Hepatic stellate cell (primary cell): ENCODE results near the gene XCR1.

Source experiments
- DNase-seq: peaks from one replicate; pipeline ENCODE4 v3.0.0; 2011; ENCODE audit warnings: low spot score

The XCR1 gene

DNA sequence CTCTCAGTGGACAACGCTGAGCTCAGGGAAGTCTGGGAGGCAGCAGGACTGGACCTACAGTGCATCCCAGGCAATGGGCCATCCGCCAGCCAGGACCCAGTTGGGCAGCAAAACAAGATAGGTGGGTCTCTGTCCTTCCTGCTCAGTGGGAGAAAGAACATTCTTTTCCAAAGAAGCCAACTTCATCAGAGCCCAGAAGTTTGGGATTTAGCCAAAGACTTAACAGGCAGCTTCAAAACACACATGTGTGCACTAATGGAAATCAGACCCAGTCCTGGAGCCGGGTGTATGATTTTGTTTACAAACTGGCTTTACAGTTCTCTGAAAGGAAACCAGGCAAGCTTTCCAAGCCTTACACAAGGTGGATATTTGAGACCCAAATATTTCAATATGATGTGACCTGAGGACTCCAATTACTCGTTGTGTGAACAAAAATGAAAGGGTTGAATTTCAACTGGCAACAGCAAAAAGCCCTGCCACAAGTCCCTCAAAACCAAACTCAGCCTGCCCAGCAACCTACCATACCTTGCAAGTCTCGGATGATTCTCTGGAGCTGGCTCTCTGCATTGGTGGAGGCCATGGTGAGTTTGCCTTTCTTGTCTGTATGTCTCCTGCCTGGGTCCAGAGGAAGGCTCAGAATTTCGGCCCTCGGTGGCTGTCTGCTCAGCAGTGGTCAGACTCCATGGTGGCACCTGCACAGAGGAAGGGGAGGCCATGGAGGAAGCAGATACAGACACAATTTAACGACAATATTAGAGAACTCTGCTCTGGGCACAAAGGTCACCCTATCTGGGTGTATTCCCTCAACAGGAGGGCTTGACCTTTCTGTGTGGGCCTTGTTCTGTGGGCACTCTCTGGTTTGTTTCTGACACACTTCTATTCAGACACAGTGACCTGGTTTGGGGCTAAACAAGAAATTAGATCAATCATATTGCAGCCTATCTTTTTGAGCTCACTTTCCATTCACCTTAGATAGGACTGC, 42.7 kb downstream of the XCR1 start:
- no peak for DNase-seq

DNA sequence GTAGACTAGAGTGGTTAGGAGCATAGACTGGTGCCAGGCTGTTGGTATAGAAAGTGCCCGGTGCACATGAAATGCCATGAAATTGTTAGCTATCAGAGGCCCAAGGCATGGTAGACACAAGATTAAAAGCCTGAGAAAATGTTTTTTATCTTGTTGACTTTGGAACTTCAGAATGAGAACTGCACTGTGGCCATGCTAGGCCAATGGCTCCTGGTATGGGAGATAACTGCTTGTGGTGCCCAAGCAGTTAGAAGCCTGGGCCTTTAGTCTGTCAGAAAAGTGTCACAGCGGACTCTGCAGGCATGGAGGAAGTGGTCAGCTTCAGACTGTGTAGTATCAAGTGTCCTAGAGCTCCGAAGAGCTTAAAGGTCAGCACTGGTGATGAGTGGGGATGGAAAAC, 43.5 kb downstream of the XCR1 start:
- no peak for DNase-seq

DNA sequence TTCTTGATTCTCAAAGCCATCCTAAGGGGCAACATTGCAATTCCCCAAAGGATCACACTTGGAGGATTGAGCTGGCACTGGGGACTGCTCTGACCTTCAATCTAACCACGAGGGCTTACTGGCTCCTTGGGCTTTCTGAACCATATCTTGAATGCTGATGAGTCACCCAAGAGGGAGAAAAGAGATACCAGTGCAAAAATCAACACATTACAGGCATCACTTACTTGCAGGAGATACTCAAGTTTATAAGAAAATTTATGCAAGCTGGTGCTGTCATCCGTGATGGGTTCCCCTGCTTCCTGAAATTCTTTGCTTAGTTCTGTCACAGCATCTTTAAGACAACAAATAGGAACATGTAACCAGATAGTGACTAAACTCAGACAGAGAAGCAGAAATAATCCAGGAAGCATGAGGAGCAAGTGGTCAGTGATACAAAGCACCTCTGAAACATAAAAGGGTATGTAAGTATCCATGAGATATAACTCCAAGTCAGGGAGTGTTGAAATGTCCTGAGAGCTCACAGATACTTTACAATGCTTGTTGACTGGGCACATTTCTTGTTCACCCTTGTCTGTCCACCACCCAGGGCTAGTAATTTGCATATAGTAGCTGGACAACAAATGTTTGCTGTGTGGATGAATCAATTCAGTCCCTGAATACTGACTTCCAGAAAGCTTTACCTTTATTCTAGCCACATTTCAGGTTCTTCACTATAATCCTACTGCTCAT, 45.8 kb downstream of the XCR1 start:
- peak; percentile 56 for DNase-seq

DNA sequence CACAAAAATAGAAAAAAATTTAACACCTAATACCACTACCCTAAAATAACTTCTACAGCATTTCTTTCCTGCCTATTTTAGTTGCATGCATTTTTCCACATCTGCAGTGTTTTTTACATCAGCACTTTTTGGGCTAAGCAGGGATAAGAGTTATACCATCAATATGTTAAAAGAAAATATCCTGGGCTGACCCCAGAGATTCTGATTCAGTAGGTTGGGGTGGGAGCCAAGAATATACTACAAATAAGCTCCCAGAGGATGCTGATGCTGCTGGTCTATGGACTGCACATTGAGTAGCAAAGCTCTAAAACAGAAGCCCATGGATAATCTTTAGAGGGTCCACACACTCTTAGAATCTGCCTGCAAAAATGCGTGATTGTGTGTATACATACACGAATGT, 46.5 kb downstream of the XCR1 start:
- DNase-seq: no peak

DNA sequence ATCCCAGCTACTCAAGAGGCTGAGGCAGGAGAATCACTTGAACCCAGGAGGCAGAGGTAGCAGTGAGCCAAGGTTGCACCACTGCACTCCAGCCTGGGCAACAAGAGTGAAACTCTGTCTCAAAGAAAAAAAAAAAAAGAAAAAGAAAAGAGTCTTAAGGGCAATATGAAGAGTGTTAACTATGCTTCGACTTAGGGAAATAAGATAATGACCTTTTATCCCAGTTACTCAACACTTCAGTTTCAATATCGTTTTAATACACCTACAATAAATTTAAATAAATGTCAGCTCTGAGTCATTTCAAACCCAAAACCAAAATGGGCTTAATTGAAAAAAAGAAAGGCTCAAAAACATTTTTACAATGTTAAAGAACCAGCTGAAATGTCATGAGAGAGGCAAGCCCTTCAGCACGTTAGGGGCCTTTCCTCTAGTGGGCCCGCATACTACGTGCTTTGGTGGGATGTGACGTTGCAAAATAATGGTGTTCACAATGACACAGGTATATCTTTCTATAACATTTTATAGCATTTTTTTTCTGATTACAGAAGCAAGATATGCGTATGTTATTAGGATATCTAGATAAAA, 47.0 kb downstream of the XCR1 start:
- DNase-seq: no peak

DNA sequence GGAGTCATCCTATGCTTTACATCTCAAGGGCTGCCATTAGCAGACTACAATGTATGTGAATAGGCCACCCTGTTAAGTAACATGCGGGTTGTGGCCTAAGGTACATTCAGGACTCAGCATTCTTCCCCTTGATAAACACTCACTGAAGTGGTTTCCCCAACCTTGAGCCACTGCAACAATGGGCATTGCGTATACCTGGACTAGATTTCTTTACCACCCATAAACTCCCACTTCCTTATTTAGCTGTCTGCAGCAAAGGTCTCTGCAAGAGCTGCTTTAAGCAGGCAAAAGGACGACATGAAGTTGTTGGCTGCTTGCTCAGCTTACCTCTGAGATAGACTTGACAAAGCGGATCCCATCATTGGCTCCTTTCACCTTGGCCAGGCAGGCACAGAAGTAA, 47.9 kb downstream of the XCR1 start:
- DNase-seq: no peak

DNA sequence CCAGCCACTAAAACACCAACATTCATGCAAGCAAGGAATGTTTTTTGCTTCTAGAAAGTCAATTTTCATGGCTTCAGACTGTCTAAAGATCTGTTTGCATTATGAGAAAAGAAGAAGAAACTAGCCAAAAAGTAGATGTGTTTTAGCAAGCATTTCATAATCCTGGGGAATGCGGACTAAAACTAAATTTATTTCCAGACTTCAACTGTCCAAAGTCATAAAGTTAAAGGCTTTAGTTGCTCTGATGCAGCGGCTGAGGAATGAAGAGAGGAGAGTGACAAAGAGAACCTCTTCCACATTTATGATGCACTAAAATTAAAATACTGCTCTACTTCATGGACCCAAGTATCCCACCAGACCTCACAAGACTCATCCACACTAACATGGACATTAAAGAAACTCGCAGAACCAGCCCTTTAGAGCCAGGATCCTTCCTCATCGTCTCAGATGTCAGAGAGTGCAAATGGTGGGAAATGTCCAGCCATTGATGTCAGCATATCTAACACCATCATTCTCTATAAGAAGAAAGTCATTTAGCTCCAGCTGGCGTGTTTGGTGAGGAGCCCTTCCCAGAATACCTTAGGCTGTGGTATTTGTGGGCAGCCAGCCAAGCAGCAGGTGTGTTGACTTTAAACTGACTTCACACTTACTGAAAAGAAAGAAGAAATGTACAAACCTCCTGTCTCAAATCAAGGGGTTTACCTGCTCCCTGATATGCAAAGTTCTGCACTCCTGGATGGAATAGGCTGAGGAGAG, 49.1 kb downstream of the XCR1 start:
- no peak for DNase-seq

DNA sequence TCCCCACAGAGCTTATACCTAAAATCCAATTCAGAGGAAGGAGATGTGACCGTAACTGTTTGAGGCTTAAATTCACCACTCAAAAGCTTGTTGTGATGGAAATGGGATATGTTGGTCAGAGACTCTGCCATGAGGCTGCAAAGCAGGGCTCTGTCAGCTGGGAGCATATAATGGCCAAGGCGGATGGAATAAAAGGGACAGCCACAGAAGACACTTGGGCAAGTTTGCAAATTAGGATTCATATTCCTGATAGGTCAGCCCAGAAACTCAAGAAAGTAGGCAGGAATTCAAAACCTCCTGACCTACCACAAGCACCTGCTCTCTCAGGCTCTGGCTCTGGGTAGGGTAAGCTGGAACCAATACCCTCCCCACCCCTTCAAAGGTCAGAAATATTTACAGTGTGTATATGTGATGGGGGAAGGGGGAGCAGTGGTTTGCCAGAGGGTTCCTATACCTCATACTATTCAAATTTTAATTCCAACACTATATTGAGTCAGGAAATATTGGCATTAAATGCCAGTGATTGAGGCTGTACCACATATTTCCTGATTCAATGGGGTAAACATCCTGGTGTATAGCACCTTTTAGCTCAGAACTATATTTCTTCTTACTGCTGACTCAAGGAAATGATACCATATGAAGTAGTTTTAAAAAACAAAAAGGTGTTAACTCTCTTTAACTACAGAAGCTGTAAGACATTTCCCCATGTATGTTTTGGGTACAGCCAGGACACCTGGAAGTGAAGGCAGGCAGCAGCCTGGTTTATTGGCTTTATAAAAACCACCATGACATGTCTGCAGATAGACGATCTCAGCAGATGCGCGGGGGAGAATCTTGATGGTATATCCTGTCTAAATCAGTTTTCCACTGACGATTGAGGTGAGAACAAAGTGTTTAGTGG, 50.8 kb downstream of the XCR1 start:
- no peak for DNase-seq

DNA sequence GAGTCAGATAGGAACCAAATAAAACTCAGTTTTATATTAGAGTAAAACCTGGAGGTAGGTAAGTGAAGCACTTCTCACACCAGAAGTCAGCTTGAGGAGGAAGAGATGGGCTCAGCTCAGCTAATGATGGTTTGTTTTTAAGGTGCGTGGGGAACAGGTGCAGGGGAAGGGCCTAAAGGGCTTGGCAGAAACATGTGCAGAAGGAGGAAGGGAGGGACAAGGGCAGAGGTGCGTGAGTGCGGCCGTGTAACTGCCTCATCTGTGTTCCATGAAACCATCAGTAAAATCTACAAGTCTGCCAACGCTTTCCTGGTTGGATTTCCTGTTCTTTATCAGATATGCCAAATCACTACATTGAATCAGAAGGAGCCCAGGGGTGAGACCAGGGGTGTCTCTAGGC, 51.6 kb downstream of the XCR1 start:
- DNase-seq: no peak

DNA sequence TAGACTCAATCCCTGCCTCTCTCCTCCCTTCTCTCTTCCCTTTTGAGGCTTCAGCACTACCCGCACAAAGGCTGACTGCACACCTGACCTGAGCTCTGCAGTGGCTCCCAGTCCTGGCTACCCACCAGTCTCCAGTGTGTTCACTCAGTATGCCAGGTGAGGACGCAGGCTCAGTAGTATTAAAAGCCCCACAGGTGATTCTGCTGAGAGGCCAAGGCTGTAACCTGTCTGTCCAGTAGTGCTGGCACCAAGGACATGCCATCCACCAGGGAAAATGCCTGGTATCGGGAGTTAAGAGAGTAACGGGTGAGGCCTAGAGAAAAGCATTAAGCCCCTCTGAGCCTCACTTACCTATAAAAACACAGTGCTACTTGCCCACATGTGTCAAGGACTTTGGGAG, 52.6 kb downstream of the XCR1 start:
- DNase-seq: no peak

DNA sequence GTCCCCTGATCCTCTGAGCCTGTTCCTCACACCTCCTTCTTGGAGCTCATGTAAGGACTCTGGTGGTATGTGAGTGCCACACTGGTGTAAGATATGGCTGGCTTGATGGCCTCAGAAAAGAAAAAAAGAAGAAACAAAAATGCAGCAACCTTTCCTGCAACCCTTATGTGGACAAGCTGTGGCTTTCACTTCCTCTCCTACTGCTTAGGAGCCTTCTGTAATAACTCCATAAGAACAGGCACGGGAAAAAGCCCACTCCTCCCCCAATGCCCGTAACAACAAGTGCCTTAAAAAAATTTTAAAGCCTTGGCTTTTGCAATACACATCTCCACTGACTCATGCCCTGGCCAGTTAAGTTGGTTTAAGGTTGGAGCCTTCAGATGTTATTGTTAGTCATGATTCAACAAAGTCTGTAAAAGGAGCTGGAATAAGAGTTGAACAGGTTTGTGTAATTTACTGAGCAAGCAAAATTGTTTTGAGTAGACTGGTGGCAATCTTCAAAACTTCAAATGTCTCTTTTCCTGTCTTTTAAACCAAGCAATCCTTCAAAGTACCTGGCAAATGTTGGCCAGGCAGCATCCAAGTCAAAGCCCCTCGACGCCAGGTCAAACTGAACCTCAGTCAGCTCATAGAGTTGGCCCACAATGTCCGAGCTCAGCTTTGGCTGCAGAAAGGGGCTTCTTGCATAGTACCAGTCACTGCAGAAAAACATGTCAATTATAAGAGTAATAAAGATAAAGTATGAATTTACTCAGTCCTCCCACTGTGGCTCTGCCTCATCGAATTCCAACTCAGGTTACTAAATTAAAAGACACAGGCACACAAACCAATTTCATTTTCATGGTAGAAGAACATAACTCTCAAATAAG, 54.5 kb downstream of the XCR1 start:
- peak; percentile 86 for DNase-seq

DNA sequence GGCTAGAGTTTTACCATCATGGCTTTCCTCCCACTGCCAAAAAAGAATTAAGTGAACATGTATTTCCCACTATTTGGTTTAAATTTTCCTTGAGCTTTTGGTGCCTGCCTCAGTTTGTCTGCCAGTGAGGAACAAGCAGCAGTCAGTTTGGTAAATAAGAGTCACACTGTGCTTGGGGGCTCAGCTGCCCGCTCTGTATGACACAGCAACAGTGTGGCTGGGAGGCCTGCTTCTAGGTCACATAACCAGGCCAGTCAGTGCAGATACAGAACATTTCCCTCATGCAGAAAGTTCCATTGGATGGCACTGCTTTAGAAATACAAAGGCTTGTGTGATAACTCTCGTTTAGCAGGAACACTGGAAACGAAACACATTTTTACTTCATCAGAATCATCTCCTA, 57.3 kb downstream of the XCR1 start:
- no peak for DNase-seq

DNA sequence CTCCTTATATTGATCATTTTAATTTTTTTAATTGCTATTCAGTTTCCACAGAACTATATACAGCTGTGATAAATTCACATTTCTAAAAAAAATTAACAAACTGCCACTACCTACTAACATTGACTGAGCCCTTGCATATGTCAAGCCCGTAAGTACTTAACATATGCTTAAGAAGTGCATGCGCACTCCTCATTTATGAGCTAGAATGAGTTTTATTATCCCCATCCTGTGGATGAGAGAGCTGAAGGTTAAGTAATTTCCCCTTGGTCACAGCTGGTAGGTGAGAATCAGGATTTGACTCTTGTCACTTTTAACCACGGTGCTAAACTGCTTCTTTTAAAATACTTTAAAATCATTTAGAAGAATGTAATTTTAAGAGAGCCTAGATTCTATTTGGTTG, 58.2 kb downstream of the XCR1 start:
- DNase-seq: no peak

DNA sequence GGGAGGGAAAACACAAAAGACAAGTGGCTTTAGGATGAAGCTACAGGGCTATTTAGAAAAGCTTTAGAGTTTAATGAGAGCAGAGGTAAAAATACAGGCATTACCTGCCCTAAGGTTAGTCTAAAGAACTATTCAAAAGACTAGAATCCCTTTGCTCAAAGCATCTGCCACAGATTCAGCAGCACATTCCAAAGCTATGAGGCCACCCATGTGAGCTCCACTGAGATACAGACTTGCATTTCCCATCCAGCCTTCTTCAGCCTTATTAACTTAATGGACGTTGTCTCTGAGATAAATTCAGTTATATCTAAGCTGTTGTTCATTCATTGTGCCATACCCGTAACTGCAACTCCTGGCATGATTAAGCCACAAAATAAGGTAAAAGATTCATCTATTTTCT, 58.6 kb downstream of the XCR1 start:
- peak; percentile 83 for DNase-seq

DNA sequence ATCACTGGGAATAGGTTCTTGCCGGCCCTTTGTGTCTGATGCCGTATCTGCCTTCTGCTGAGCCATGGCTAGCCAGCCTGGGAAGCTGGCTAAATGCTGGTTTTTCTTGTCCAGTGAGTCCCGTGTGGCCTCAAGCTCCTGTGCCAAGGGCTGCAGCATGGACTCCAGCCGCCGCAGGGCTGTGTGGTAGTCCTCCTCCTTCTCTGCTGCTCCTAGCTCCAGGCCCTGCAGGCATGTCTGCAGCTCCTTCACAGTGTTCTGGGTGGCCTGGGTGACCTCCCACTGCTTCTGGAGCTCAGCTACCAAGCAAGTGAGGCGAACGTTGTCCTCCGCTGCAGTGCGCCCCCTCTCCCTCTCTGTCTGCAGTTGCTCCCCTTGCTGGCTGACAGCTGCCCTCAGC, 59.1 kb downstream of the XCR1 start:
- DNase-seq: no peak

DNA sequence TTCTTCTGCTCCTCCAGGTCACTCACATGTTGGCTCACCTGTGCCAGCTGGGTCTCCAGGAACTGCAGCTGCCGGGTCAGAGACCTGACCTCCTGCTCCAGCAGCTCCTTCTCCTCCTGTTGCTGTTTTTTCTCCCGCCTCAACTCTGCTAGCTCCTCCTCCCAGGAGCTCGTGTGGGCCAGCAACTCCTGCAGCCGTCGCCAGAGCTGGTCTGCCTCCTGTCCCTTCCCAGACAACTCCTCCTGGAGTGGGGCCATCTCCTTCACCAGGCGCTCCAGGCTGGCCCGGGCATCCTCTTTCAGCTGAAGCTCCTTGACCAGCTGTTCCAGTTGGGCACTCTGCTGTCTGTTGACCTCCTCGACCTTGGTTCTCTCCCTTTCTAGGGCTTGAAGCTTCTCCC, 59.6 kb downstream of the XCR1 start:
- no peak for DNase-seq
